GM19193 (cell line): ENCODE measurements around the gene LDLRAD4.
A peak's percentile ranks its signal among the peaks of the same experiment; 100 is the strongest.

Source experiments
- POLR2A ChIP-seq: IDR thresholded peaks from 4 replicates; pipeline ENCODE4 v1.6.1; 2011; ENCODE audit not compliant: insufficient read depth, insufficient read length; ENCODE audit errors: extremely low read depth

LDLRAD4 gene

GRCh38 chr18:13563390-13563805 lies 344.8 kb downstream of the LDLRAD4 start:
- no peak for TF ChIP-seq POLR2A

GRCh38 chr18:13564579-13564978 lies 346.0 kb downstream of the LDLRAD4 start:
- no peak for TF ChIP-seq POLR2A

GRCh38 chr18:13565228-13565627 lies 346.7 kb downstream of the LDLRAD4 start:
- no peak for TF ChIP-seq POLR2A

- peak; percentile 81 for TF ChIP-seq POLR2A
Observed at GRCh38 chr18:13566941-13567746, 348.6 kb downstream of the LDLRAD4 start.

- no peak for TF ChIP-seq POLR2A
Observed at GRCh38 chr18:13568443-13569392, 350.2 kb downstream of the LDLRAD4 start.

GRCh38 chr18:13570216-13570615 lies 351.7 kb downstream of the LDLRAD4 start:
- TF ChIP-seq POLR2A: no peak

- TF ChIP-seq POLR2A: no peak
Observed at GRCh38 chr18:13570856-13571495, 352.4 kb downstream of the LDLRAD4 start.

- no peak for TF ChIP-seq POLR2A
Observed at GRCh38 chr18:13572148-13572547, 353.6 kb downstream of the LDLRAD4 start.

GRCh38 chr18:13572721-13573120 lies 354.2 kb downstream of the LDLRAD4 start:
- TF ChIP-seq POLR2A: no peak

GRCh38 chr18:13573750-13574149 lies 355.2 kb downstream of the LDLRAD4 start:
- no peak for TF ChIP-seq POLR2A

- no peak for TF ChIP-seq POLR2A
Observed at GRCh38 chr18:13574355-13574754, 355.8 kb downstream of the LDLRAD4 start.

GRCh38 chr18:13574761-13575160 lies 356.2 kb downstream of the LDLRAD4 start:
- TF ChIP-seq POLR2A: no peak

- TF ChIP-seq POLR2A: no peak
Observed at GRCh38 chr18:13576598-13576997, 358.0 kb downstream of the LDLRAD4 start.

- peak; percentile 55 for TF ChIP-seq POLR2A
Observed at GRCh38 chr18:13577091-13577697, 358.6 kb downstream of the LDLRAD4 start.

- TF ChIP-seq POLR2A: no peak
Observed at GRCh38 chr18:13577781-13578180, 359.2 kb downstream of the LDLRAD4 start.

GRCh38 chr18:13578400-13578799 lies 359.8 kb downstream of the LDLRAD4 start:
- TF ChIP-seq POLR2A: no peak

- TF ChIP-seq POLR2A: no peak
Observed at GRCh38 chr18:13579874-13580273, 361.3 kb downstream of the LDLRAD4 start.
